Neural cell (in vitro differentiated cells): ENCODE data around the gene RBKS.

Experiments used
- CTCF ChIP-seq: fragments of 450-650 bp; IDR thresholded peaks from 2 replicates; pipeline ENCODE4 v1.5.1; 2014; ENCODE audit warnings: antibody characterized with exemption, mild to moderate bottlenecking, moderate library complexity; ENCODE audit not compliant: poor library complexity, severe bottlenecking
- EP300 ChIP-seq: fragments of 450-650 bp; conservative IDR thresholded peaks from 2 replicates; pipeline ENCODE4 v1.6.1; 2014; ENCODE audit warnings: antibody characterized with exemption, mild to moderate bottlenecking, moderate library complexity; ENCODE audit not compliant: poor library complexity, severe bottlenecking
- EZH2 ChIP-seq: fragments of 200-600, 300-800 bp; shearing (Covaris generic), sonication (generic); IDR thresholded peaks from 2 replicates; pipeline ENCODE4 v1.6.1; 2014; ENCODE audit warnings: antibody characterized with exemption, low read length, borderline replicate concordance, mild to moderate bottlenecking; ENCODE audit not compliant: insufficient read depth, poor library complexity, severe bottlenecking
- MXI1 ChIP-seq: fragments of 450-650 bp; conservative IDR thresholded peaks from 2 replicates; pipeline ENCODE4 v1.6.1; 2014; ENCODE audit warnings: antibody characterized with exemption, mild to moderate bottlenecking; ENCODE audit not compliant: poor library complexity, severe bottlenecking
- POLR2AphosphoS5 ChIP-seq: IDR thresholded peaks from 2 replicates; pipeline ENCODE4 v1.6.1; 2012
- REST ChIP-seq: IDR thresholded peaks from 2 replicates; pipeline ENCODE4 v1.6.1; 2012; ENCODE audit warnings: borderline replicate concordance
- SMC3 ChIP-seq: fragments of 450-650 bp; conservative IDR thresholded peaks from 2 replicates; pipeline ENCODE4 v1.6.1; 2014; ENCODE audit warnings: antibody characterized with exemption, mild to moderate bottlenecking, moderate library complexity; ENCODE audit not compliant: poor library complexity
- TAF1 ChIP-seq: IDR thresholded peaks from 2 replicates; pipeline ENCODE4 v1.6.1; 2012; ENCODE audit warnings: low read depth

DNA sequence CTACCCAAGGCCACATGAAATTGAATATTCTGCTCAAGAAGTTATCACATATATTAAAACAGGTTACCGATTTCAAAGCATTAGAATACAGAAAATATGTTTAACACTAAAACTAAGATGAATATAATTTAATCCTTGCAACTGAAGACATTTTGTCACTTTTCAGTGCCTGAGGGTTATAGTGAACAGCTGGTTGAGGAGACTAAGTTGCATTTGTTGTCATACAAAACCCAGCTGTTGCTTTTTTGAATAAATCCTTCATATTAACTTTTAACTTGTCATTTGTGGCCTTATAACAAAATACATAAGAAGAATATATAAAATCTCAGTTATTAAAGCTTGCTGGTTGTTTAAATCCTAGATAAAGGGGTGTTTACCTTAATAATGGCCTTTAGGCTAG lies 37.5 kb downstream of the RBKS start:
- no peak for TF ChIP-seq REST
- no peak for TF ChIP-seq POLR2AphosphoS5
- TF ChIP-seq CTCF, result no peak
- TF ChIP-seq EZH2, result no peak
- TF ChIP-seq MXI1, result no peak
- TF ChIP-seq TAF1, result no peak
- no peak for TF ChIP-seq SMC3
- TF ChIP-seq EP300, result no peak
